ENCODE measurements around the gene HMCN2. TPM values are rescaled to one million over a fixed set of nuclear protein-coding genes. Genes with fewer than 3 reads are reported as not detected.

The HMCN2 gene
- total and polyA plus RNA-seq, 2 of the 4 experiments (the other 2 are of a cell fraction): 0.02 TPM; not detected in 1

- no peak for TF ChIP-seq ELK1 (IDR thresholded peaks at IDR 0.05; ENCODE audit: borderline replicate concordance, low read depth, low read length)
- no peak for TF ChIP-seq RCOR1 (IDR thresholded peaks at IDR 0.05; ENCODE audit: insufficient replicate concordance, low read length)
Measured at GRCh38 chr9:130242270-130243014, 23.1 kb upstream of the HMCN2 start (continued).
